B cell (primary cell): ENCODE data around the gene POFUT2. TPM values are rescaled to one million over a fixed set of nuclear protein-coding genes. Genes with fewer than 3 reads are reported as not detected.

Experiments
- ATAC-seq: fragments of 200-7000 bp; cut with Tn5 transposase; one replicate; pipeline ENCODE4 v1.10.0; 2021; ENCODE audit warnings: low read depth, mild to moderate bottlenecking, moderate number of reproducible peaks, moderate library complexity
- CTCF ChIA-PET: fragments of 350-600 bp; sonication (Branson Sonifier 250); formaldehyde crosslinking; loops from one replicate; lab custom pipeline; 2021; ENCODE audit warnings: antibody characterized with exemption, inconsistent platforms; lab: Charles Lee
- POLR2A ChIA-PET: fragments of 350-600 bp; sonication (Branson Sonifier 250); formaldehyde crosslinking; loops from one replicate; lab custom pipeline; 2021; ENCODE audit warnings: antibody characterized with exemption; lab: Charles Lee
- DNase-seq: peaks from one replicate; pipeline ENCODE4 v3.0.0; 2013
- H2AFZ ChIP-seq: 2 replicates; pipeline ENCODE4 v1.6.1; 2012; ENCODE audit warnings: mild to moderate bottlenecking, low read depth, low read length; ENCODE audit not compliant: insufficient read depth, poor library complexity, severe bottlenecking
- H3K27ac ChIP-seq, 2 donors: 1 replicate in 1 of 2; 2 replicates in 1 of 2; pipeline ENCODE4 v1.5.1; 2012 to 2013; ENCODE audit warnings: low read length in 2 of 2, mild to moderate bottlenecking in 2 of 2, moderate library complexity in 1 of 2
- H3K27me3 ChIP-seq, 4 experiments: fragments of 200-600 bp in 1 of 4; sonication (generic) in 1 of 4; replicated peaks in 1 of 4; 1 replicate in 2 of 4; 2 replicates in 2 of 4; pipeline versions ENCODE4 v1.6.1 to v1.7.0; 2013 to 2016; ENCODE audit warnings: low read length in 3 of 4, mild to moderate bottlenecking in 2 of 4, mixed read lengths in 1 of 4, moderate library complexity in 1 of 4; ENCODE audit not compliant: insufficient read depth in 4 of 4, control insufficient read depth in 3 of 4; ENCODE audit errors: control extremely low read depth in 1 of 4
- H3K36me3 ChIP-seq, 2 experiments: replicated peaks in 1 of 2; 1 replicate in 1 of 2; 2 replicates in 1 of 2; pipeline versions ENCODE4 v1.6.1 to v1.7.1; 2013; ENCODE audit warnings: low read length in 1 of 2; ENCODE audit not compliant: insufficient read depth in 2 of 2, control insufficient read depth in 1 of 2; ENCODE audit errors: control extremely low read depth in 1 of 2, extremely low read depth in 1 of 2
- H3K4me1 ChIP-seq, 2 donors: fragments of 200-600 bp in 1 of 2; sonication (generic) in 1 of 2; 1 replicate in 1 of 2; 2 replicates in 1 of 2; pipeline versions ENCODE4 v1.5.1 to v1.6.1; 2013 to 2017; ENCODE audit warnings: low read length in 2 of 2; ENCODE audit not compliant: control insufficient read depth in 2 of 2, insufficient read depth in 2 of 2
- H3K4me2 ChIP-seq: replicated peaks from 2 replicates; pipeline ENCODE3; 2012; ENCODE audit warnings: mild to moderate bottlenecking, low read depth, low read length; ENCODE audit not compliant: poor library complexity, severe bottlenecking
- H3K4me3 ChIP-seq, 5 experiments: fragments of 200-600 bp in 1 of 5; sonication (generic) in 1 of 5; 1 replicate in 3 of 5; 2 replicates in 2 of 5; pipeline versions ENCODE4 v1.5.1 to v1.7.0; 2011 to 2016; ENCODE audit warnings: low read length in 4 of 5, mild to moderate bottlenecking in 4 of 5, low read depth in 2 of 5, control low read depth in 1 of 5, moderate library complexity in 1 of 5; ENCODE audit not compliant: insufficient read depth in 1 of 5; ENCODE audit errors: control extremely low read depth in 1 of 5, extremely low read depth in 1 of 5
- H3K79me2 ChIP-seq: fragments of 200-600 bp; sonication (generic); one replicate; pipeline ENCODE4 v1.6.0; 2016; ENCODE audit warnings: low read length; ENCODE audit not compliant: control insufficient read depth, insufficient read depth
- H3K9ac ChIP-seq: fragments of 200-600 bp; sonication (generic); 2 replicates; pipeline ENCODE4 v1.6.1; 2017; ENCODE audit warnings: mild to moderate bottlenecking, low read length, moderate library complexity
- H3K9me3 ChIP-seq, 3 donors: one replicate each; pipeline versions ENCODE4 v1.6.1 to v1.7.1; 2013; ENCODE audit warnings: low read length in 2 of 3; ENCODE audit not compliant: control insufficient read depth in 2 of 3, insufficient read depth in 1 of 3; ENCODE audit errors: control extremely low read depth in 1 of 3
- H4K20me1 ChIP-seq: 2 replicates; pipeline ENCODE4 v1.6.0; 2012; ENCODE audit warnings: mild to moderate bottlenecking, low read length; ENCODE audit not compliant: insufficient read depth, control insufficient read depth, poor library complexity, severe bottlenecking
- H3K27ac Mint-ChIP-seq: one replicate; pipeline ENCODE4 v1.8.0; 2021; ENCODE audit warnings: mixed read lengths
- H3K27me3 Mint-ChIP-seq: one replicate; pipeline ENCODE4 v1.8.0; 2021; ENCODE audit warnings: mixed read lengths
- H3K4me1 Mint-ChIP-seq: one replicate; pipeline ENCODE4 v1.8.0; 2021; ENCODE audit warnings: mixed read lengths
- H3K4me3 Mint-ChIP-seq: one replicate; pipeline ENCODE4 v1.8.0; 2021; ENCODE audit warnings: mixed read lengths
- H3K9me3 Mint-ChIP-seq: one replicate; pipeline ENCODE4 v1.8.0; 2022; ENCODE audit warnings: mixed read lengths; ENCODE audit not compliant: insufficient read depth
- CTCF ChIP-seq: fragments of 200-600 bp; IDR thresholded peaks from one replicate; pipeline ENCODE4 v1.8.0; 2022; ENCODE audit warnings: antibody characterized with exemption, mild to moderate bottlenecking
- EZH2 ChIP-seq: IDR thresholded peaks from 2 replicates; pipeline ENCODE4 v1.6.1; 2012; ENCODE audit warnings: borderline replicate concordance, low read depth, mild to moderate bottlenecking, moderate library complexity, low read length; ENCODE audit not compliant: insufficient read depth, poor library complexity, severe bottlenecking
- WGBS: methylation state at CpG from one replicate; pipeline ENCODE4 v1.1.5; 2013; ENCODE audit warnings: missing lambda C conversion rate; ENCODE audit not compliant: insufficient coverage; 5-methylcytosine and 5-hydroxymethylcytosine counted together
- intact Hi-C: fragments of 100-400 bp; cut with micrococcal nuclease; formaldehyde crosslinking; loops from one replicate; pipeline ENCODE4 v1.10.0; 2022
- polyA plus RNA-seq: library from polyadenylated mRNA; depleted of rRNA; stranded (reverse); fragments of >200 nt; gene quantifications from 2 replicates; pipeline ENCODE4 v1.2.3, GENCODE V29; 2012
- total RNA-seq, 2 donors: library from RNA; stranded (reverse); fragments of 120-200 nt in 1 of 2; gene quantifications; 1 replicate in 1 of 2; 2 replicates in 1 of 2; pipeline versions ENCODE4 v1.2.3 to v1.2.4, GENCODE V29; 2013 to 2022

The POFUT2 gene
- total and polyA plus RNA-seq, 2 donors (not counting 1 experiment from before 2014, with no cell fraction given), result 38.3 to 41.8 TPM

- H3K4me2 ChIP-seq, result no peak overlapping the region
- peaks cover 3 to 8% of the 10 kb centered on the region in 2 donors for H3K4me1 ChIP-seq
- peaks cover 0 to 33% of the 10 kb centered on the region in 2 experiments for H3K36me3 ChIP-seq
- ATAC-seq (no peak), DNase-seq (no peak)
- H4K20me1 ChIP-seq, result no peaks in the 10 kb centered on the region
- no peak overlapping the region for H3K9ac ChIP-seq
- no peaks in the 10 kb centered on the region for H3K27me3 ChIP-seq
- no peaks in the 10 kb centered on the region for H3K79me2 ChIP-seq
- Mint-ChIP-seq H3K9me3 (no peaks in the 10 kb centered on the region), H3K27me3 (no peaks in the 10 kb centered on the region), H3K4me3 (no peak overlapping the region), H3K4me1 (peaks cover 27% of the 10 kb centered on the region), H3K27ac (no peak overlapping the region)
- no peak overlapping the region for H2AFZ ChIP-seq
- ChIA-PET CTCF (interaction anchor here (1.0 kb wide), 1 partner anchor 17 kb away, joined by 3 read pairs; no protein-coding TSS in a partner anchor), POLR2A (interaction anchor here (0.6 kb wide), 1 partner anchor 415 kb away, joined by 6 read pairs; no protein-coding TSS in a partner anchor)
- WGBS, result 97% methylated on average over 31 of the region's 36 CpGs
- TF ChIP-seq EZH2 (no peak), CTCF (no peak)
- no peak overlapping the region for H3K27ac ChIP-seq
- no peaks in the 10 kb centered on the region for H3K9me3 ChIP-seq
- intact Hi-C loops, result no loop called here
- no peak overlapping the region for H3K4me3 ChIP-seq
Observed at GRCh38 chr21:45223236-45224185, 64.2 kb downstream of the POFUT2 start.

GRCh38 chr21:45222001-45222400 is 65.7 kb downstream of the POFUT2 start:
- H3K27ac ChIP-seq, result no peak overlapping the region
- no peak overlapping the region for H2AFZ ChIP-seq
- WGBS, result 96% methylated on average over 9 of the region's 15 CpGs
- H3K36me3 ChIP-seq, result peaks cover 0 to 33% of the 10 kb centered on the region in 2 experiments
- peaks cover 20% of the 10 kb centered on the region for H3K4me1 Mint-ChIP-seq
- no peaks in the 10 kb centered on the region for H3K27me3 Mint-ChIP-seq
- H3K27ac Mint-ChIP-seq, result no peak overlapping the region
- H3K27me3 ChIP-seq, result no peaks in the 10 kb centered on the region
- peaks cover 3 to 8% of the 10 kb centered on the region in 2 donors for H3K4me1 ChIP-seq
- no peak overlapping the region for H3K4me3 Mint-ChIP-seq
- DNase-seq, result no peak
- no peaks in the 10 kb centered on the region for H3K79me2 ChIP-seq
- H3K4me2 ChIP-seq, result no peak overlapping the region
- H3K9me3 ChIP-seq, result peaks cover 0 to 7% (median 0%) of the 10 kb centered on the region in 3 donors
- no peak overlapping the region for H3K4me3 ChIP-seq
- H3K9me3 Mint-ChIP-seq, result peaks cover 2% of the 10 kb centered on the region
- no peaks in the 10 kb centered on the region for H4K20me1 ChIP-seq
- ChIA-PET POLR2A (no interaction called here), CTCF (no interaction called here)
- ATAC-seq, result no peak
- H3K9ac ChIP-seq, result no peak overlapping the region
- no peak for TF ChIP-seq EZH2
- no peak for TF ChIP-seq CTCF
- intact Hi-C loops, result no loop called here
